NCI-H2171 treated with DMSO at 0.1 percent for 48 hours (cell line): ENCODE results near the gene MS4A4E.
"Not testable (repeated sequence)": the region's sequence is repeated elsewhere in the genome, so short reads cannot be mapped to it uniquely, and the experiment has no call there.

ENCODE experiments used
- DNase-seq: peaks from one replicate; lab custom pipeline; 2025; lab: John Stamatoyannopoulos, UW

The MS4A4E gene

GRCh38 chr11:60242740-60243239, at the start of gene MS4A4E:
MS4A4E (minus strand) TSS chr11:60243137; CDS start chr11:60230055, 13,082 bp downstream.
- no peak for DNase-seq

GRCh38 chr11:60292145-60292544, 49.2 kb upstream of the MS4A4E start:
- DNase-seq: no peak

GRCh38 chr11:60288531-60288930, 45.6 kb upstream of the MS4A4E start:
- no peak for DNase-seq

GRCh38 chr11:60285411-60286126, 42.6 kb upstream of the MS4A4E start:
- DNase-seq: not testable (repeated sequence)

GRCh38 chr11:60282286-60282685, 39.3 kb upstream of the MS4A4E start:
- DNase-seq: no peak

- no peak for DNase-seq
Observed at GRCh38 chr11:60281485-60281884, 38.5 kb upstream of the MS4A4E start.

GRCh38 chr11:60280412-60280811, 37.5 kb upstream of the MS4A4E start, which contains the start of gene MS4A4A:
MS4A4A (plus strand) TSS chr11:60280666; CDS start chr11:60280676, 10 bp downstream.
- no peak for DNase-seq

GRCh38 chr11:60274416-60274815, 31.5 kb upstream of the MS4A4E start:
- DNase-seq: no peak

- peak; percentile 43 for DNase-seq
Observed at GRCh38 chr11:60265373-60266214, 22.7 kb upstream of the MS4A4E start.

- DNase-seq: no peak
Observed at GRCh38 chr11:60264644-60265043, 21.7 kb upstream of the MS4A4E start.

- DNase-seq: no peak
Observed at GRCh38 chr11:60263402-60263801, 20.5 kb upstream of the MS4A4E start.

GRCh38 chr11:60261014-60261413, 18.1 kb upstream of the MS4A4E start:
- no peak for DNase-seq

- no peak for DNase-seq
Observed at GRCh38 chr11:60257956-60258722, 15.2 kb upstream of the MS4A4E start.

GRCh38 chr11:60252213-60253108, 9.5 kb upstream of the MS4A4E start:
- DNase-seq: no peak

- peak; percentile 33 for DNase-seq
Observed at GRCh38 chr11:60251485-60252212, 8.7 kb upstream of the MS4A4E start.

GRCh38 chr11:60241786-60242185, 1.2 kb downstream of the MS4A4E start:
- DNase-seq: no peak

- DNase-seq: no peak
Observed at GRCh38 chr11:60240662-60241061, 2.3 kb downstream of the MS4A4E start.

GRCh38 chr11:60235321-60235720, 7.6 kb downstream of the MS4A4E start:
- DNase-seq: no peak

GRCh38 chr11:60230681-60231080, 12.3 kb downstream of the MS4A4E start:
- DNase-seq: no peak

GRCh38 chr11:60222141-60222540, 20.8 kb downstream of the MS4A4E start:
- DNase-seq: no peak
